GM19324 (cell line): ENCODE data around the gene POGZ.

Experiments used
- ATAC-seq: cut with Tn5 transposase; IDR thresholded peaks from one replicate; pipeline ENCODE4 v1.9.1; 2021; ENCODE audit warnings: mild to moderate bottlenecking, moderate library complexity; ENCODE audit not compliant: unreplicated experiment, low FRiP score

The POGZ gene, protein sequence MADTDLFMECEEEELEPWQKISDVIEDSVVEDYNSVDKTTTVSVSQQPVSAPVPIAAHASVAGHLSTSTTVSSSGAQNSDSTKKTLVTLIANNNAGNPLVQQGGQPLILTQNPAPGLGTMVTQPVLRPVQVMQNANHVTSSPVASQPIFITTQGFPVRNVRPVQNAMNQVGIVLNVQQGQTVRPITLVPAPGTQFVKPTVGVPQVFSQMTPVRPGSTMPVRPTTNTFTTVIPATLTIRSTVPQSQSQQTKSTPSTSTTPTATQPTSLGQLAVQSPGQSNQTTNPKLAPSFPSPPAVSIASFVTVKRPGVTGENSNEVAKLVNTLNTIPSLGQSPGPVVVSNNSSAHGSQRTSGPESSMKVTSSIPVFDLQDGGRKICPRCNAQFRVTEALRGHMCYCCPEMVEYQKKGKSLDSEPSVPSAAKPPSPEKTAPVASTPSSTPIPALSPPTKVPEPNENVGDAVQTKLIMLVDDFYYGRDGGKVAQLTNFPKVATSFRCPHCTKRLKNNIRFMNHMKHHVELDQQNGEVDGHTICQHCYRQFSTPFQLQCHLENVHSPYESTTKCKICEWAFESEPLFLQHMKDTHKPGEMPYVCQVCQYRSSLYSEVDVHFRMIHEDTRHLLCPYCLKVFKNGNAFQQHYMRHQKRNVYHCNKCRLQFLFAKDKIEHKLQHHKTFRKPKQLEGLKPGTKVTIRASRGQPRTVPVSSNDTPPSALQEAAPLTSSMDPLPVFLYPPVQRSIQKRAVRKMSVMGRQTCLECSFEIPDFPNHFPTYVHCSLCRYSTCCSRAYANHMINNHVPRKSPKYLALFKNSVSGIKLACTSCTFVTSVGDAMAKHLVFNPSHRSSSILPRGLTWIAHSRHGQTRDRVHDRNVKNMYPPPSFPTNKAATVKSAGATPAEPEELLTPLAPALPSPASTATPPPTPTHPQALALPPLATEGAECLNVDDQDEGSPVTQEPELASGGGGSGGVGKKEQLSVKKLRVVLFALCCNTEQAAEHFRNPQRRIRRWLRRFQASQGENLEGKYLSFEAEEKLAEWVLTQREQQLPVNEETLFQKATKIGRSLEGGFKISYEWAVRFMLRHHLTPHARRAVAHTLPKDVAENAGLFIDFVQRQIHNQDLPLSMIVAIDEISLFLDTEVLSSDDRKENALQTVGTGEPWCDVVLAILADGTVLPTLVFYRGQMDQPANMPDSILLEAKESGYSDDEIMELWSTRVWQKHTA (N-terminal part only)

DNA sequence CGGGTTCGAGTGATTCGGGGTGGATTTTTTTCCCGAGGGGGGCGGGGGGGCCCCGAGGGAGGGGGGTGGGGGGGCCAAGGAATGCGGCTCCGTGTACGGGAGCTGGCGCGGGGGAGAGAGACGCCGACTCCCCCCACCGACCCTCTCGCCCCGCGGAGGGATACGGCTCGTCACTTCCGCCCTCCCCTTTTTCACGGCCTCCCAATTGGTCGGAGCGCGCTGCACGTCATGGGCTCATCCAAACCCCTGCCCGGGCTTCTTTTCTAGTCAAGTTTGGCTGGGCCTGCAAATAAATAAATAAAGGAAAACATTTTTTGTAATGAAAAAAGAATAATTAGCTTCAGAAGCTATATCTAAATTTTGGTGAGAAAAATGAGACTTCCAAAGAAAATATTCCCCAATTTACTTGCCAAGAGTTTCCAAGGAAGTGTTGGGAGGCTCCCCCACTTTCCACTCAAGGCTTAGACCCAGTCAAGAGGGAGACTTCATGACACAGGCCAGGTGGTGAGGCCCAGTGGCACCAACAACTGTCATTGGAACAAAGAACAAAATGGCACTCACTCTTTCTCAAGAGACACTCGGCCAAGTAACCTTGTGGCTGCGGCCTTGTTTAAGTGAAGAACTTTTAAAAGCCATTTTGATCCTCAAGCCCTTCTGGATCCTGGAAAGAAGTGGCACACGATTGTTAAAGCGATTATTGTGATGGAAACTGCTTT is at the start of gene POGZ:
POGZ (minus strand) TSS at position 164 of the 716 bp plus-strand sequence. CDS start 17,290 bp downstream, outside the sequence.
- peak; percentile 69 for ATAC-seq

DNA sequence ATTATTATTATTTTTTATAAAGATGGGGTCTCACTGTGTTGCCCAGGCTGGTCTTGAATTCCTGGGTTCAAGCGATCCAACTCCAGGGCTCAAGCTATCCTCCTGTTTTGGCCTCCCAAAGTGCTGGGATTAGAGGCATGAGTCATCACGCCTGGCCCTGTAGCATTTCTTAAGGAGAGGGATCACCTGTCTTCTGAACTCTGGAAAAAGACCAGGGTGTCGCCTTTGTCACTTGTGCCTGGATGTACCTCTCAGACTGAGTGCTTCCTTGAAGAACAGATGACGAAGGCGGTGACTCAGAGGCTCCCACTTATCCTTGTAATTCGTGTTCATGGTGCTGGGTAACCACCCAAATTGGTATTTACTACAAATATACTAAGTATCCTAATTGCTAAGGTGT is 49.5 kb upstream of the POGZ start:
- ATAC-seq = no peak

DNA sequence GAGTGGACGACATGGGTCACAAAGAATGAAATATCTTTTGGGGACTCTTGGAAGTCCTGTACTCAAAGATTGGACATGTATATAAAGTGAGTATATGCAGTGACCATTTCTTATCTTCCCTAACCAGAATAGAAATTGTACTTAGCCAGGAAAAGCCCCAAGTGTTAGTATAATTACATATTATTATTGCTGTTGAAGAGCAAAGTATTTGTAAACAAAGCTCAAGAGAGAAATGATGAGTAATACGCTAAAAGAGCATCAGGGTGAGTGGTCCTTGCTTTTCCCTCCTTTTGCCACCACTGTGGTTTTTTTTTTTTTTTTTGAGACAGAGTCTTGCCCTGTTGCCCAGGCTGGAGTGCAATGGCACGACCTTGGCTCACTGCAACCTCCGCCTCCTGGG is 45.5 kb upstream of the POGZ start:
- ATAC-seq = no peak

DNA sequence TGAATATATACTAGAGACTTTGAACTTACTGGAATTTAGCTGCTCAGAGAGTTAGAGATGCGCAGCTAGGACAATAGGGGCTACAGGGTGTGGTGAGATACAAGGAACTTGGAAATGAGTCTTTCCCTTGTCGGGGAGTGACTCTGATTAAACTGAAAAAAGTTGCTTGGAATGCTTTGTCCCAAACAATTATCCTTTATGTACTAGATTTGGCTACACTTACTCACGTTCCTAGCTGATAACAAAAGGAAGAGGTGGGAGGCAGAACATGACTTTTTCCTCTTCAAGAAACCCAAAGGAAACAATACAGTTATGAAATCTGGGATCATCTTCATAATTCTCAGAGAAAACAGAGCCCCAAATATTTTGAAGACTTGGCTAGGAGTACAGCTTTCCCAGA is 45.0 kb upstream of the POGZ start:
- ATAC-seq = no peak

DNA sequence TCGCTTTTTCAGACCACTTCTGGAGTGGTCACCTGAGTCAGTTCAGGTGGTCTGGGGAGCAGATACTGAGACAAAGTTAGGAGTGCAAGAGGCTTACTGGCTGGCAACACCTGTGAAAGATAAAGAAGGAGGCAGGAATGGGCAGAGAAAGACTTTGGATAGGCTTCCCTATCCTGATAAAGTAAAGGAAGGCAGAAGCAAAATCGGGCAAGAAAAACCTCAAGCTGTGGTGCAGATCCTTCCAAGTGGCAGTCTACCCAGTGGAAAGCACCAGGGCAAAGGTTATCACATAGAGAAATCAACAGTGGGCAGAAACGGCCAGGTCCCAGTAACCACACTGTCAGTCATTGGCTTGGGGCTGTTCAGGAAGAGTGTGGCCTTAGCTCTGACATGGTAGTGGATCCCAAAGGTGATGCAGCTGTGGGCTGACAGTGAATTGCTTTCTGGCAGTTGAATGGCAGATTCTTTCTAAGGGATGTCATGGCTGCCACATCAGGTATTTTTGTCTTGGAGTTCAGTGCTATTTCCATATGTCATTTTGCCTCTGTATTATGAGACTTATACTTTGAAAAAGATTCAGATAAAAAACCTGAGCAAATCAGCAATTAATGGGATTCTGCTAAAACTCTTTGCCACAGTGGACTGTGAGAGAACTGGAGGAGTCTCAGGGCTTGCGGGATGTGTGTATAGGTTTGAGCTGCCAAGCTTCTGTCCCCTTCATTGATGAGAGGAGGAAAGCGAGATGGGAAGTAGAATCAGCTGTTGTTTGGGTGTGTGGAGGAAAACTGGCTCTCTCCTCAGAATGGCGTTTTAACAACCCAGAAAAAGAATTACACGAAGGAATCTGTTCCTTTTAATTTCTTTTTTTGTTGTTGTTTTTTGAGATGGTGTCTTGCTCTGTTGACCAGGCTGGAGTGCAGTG is 43.8 kb upstream of the POGZ start:
- ATAC-seq = no peak

DNA sequence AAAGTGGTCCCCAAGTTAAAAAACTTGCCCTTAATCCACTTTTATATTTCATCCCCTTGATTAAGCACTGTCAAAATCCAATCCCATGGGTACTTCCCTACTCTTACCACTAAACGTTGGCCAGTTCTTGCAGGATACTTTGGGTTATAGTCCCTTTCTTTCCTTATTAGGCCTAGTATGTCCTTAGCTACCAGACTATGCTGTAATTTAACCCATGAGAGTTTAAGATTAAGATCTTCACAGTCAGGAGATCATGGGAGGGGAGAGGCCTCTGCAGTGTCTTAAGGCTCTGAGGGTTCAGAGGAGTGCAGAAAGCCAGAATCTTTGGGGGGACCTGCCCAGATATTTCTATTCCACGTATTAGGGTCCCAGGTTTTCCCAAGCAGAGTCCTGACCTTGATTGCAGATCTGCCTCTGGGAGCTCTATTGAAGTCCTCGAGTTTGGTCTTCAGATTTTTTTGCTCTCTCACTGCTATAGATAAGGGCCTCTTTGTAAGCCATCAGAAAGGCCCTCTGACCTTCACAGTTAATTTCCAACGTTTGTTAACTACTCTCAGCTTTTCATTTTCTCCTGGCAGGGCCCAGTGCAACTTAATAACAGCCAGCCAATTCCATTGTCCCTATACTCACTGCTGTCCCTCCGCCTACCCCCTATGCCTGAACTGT is 42.9 kb upstream of the POGZ start:
- no peak for ATAC-seq

DNA sequence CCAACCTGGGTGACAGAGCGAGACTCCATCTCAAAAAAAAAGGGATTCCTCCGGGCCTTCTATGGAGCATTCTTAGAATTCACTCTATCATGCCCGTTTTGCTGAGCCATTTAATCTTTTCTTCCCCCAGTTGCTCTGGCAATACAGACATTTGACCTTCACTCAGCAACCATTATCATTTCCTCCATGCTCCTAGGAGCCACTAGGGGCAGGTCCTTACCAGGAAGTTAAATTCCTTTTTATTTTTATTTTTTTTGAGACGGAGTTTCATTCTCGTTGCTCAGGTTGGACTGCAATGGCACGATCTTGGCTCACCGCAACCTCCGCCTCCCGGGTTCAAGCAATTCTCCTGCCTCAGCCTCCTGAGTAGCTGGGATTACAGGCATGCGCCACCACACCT is 42.2 kb upstream of the POGZ start:
- no peak for ATAC-seq

DNA sequence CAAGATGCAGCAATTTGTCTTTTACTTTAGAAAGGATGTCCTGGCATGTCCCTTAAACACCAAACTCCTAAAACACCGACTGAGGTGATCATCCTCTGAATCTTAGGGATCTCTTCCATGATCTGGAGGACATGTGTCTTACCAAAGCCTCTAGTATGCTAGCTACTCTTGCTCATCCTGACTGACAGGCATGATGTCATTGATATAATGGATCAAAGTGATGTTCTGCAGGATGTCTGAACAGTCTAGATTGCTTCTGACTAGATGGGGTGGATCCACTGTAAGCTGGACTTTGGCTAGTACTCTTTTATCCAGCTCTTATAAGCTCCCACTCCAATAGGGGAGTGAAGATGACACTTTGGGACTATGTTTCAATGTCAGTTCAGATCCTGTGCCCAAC is 40.6 kb upstream of the POGZ start:
- ATAC-seq = no peak

DNA sequence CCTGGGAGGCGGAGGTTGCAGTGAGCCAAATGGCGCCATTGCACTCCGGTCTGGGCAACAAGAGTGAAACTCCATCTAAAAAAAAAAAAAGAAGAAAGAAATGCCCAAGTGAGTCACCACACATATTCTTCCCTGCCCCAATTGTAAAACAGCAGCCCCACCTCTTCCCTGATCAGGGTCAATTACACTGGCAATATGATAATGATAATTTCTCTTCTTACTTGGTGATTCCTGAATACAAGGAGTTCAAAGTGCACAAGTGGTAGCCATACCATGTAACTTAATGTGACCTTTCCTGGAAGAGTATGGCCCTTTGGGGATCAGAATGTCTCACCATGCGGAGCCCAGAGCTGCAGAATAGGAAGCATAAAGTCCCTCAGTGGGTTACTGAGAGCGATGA is 40.1 kb upstream of the POGZ start:
- no peak for ATAC-seq

DNA sequence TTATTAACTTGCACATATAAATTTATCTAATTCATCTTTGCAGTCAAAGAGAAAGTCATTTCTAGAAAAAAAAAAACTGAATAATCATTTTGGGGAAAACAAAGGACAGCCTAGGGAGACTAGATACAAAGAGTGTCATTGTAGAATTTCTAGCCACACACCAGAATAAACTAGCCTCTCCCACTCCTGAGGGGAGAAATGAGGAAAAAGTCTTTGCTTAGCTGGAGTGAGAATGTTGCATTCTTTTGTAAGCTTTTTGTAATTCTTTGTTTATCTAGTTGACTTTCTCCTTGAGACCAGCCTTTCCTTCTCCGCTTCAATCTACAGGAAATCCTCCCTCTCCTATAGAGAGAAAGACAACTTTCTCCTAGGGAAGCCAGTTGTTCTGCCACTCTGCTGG is 36.0 kb upstream of the POGZ start:
- no peak for ATAC-seq

DNA sequence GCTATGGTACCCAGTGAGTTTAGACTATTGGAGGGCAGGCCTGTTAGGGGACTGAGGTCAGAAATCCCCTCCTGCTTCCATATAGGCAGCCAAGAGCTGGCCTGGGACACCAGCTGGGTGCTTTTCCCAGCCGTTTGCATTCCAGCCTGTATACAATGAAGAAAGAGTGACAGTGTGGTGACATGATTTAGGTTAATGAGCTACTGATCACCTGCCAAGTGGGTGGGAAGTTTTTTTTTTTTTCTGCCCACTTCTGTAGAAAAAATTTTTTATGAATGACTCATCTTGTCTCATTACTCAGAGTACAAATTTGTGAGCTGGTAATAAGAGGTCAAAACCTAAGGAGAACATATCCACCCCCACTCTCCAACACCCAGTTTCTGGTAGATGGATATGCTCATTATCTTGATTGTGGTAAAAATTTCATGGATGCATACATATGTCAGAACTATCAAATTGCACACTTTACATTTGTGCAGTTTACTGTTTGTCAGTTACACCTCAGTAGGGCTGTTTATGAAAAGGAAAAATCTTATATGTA is 35.5 kb upstream of the POGZ start:
- ATAC-seq = no peak

DNA sequence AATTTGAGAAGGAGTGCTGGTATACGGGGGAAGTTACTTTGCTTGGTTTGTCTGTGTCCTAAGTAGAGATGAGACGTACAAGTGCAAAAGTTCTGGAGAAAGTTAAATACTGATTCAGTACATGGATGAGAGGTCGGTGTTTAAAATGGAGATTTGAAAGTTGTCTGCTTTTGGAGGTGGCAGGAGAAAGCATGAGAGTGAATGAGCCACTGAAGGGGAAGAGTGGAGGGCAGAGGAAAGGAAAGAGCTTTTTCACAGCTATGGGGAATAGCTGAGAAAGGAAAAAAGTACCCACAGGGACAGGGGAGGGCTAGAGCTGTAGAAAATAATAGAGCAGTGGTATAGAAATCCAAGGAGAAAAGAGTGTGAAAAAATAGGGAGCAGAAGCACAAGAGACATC is 33.7 kb upstream of the POGZ start:
- no peak for ATAC-seq

DNA sequence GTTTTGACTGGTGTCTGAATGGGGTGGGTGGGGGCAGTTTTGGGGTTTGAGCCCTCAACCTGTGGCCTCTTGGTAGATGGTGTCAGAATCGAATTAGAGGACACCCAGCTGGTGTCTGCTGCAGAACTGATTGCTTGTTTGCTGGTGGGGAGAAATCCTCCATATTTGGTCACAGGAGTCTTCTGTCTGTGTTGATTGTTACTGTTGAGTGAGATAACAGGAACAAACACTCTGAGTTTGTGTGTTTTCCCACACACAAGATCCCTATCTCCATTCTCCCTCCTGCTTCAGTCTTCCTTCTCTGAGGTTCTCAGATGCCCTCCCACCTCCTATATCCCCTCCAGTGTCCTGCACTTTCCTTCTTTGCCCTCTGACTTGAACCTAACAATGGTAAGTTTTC is 32.8 kb upstream of the POGZ start:
- ATAC-seq = no peak

DNA sequence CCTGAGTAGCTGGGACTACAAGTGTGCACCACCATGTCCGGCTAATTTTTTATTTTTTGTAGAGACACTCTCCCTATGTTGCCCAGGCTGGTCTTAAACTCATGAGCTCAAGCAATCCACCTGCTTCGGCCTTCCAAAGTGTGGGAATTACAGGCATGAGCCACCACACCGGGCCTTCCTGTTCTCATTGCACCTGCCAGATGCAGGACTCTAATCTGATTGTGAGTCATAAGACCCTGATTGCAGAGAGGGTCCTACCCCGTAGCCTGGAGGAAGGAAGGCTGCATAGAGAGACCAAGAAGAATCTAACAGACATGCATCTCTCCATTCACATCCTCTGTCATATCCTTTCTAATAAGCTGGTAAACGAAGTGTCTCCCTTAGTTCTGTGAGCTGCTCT is 32.3 kb upstream of the POGZ start:
- no peak for ATAC-seq

DNA sequence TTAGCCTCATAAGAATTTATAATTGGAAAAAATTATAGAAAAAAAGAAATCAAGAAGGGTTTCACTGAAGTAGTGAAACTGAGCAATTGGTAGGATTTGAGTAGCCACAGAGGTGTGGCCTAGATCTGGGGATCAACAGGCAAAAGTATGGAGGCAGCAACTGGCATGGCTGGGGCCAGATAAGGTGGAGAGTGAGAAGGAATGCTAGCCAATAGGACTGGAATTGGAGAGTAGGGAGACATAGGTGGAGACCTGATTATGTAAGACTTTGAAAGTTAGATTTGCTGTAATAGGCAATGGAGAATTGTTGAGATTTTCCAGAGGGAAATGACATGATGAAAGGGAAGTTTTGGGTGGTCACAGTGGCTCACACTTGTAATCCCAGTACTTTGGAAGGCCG is 27.3 kb upstream of the POGZ start:
- no peak for ATAC-seq

DNA sequence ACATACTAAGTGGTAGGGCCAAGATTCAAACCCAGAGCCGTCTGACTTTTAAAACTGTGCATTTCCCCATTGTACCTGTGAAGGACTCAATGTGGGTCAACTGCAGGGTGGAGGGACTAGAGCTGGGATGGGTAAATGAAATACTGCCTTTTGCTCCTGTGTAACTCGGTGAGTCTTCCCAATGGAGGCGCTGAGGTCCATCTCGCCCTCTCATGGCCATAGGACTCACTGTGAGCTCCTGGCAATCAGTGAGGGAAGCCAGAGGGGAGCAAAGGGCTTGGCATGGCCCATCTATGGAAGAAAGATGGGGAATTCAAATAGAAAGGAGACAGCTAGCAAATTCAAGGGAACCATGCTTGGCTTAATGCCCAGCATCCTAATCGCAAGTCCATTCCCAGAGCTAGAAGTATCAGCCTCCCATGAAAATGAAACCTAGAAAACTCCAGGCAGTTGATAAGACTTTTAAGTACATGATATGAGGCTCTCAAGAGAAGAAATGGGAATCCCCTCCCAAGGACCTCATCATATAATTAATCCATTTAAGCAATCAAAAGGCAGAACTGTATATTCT is 26.5 kb upstream of the POGZ start:
- no peak for ATAC-seq

DNA sequence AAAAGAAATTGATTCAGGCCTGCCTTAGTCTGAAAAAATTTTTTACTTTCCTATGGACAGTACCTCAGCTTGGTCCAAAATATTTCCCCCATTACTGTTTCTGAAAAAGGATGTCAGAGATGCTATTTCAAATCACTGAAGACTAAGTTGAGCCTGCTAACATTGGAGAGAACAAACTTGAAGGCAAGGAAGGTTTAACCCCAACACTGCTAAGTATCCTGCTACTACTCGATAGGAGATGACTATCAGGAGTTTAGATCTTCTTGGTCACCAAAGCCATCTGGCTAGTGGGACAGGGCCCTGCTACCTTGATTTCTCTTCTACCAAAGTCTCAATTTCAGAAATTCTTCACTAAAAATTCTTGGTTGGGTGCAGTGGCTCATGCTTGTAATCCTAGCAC is 22.7 kb upstream of the POGZ start:
- ATAC-seq = no peak

DNA sequence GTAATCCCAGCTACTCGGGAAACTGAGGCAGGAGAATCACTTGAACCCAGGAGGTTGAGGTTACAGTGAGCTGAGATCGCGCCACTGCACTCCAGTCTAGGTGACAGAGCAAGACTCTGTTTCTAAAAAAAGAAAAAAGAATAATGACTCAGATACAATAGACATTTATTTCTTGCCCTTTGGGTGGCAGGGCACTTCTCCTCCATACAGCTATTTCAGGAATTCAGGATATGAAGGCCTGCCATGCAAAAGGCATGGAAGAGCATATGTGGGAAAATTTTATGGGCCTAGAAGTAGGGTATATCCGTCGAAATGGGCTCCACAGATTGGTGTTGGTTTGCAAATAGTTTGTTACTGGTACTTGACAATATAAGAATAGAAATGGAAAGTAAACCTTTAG is 20.2 kb upstream of the POGZ start:
- no peak for ATAC-seq
